Mucosa of descending colon (tissue), 3 donors: ENCODE results near the gene ANTKMT. TPM values are rescaled to one million over a fixed set of nuclear protein-coding genes. Genes with fewer than 3 reads are reported as not detected.

ENCODE experiments used
- ATAC-seq: fragments of 200-7000 bp; cut with Tn5 transposase; one replicate; pipeline ENCODE4 v1.9.1; 2020; ENCODE audit warnings: mild to moderate bottlenecking, moderate library complexity
- DNase-seq, 3 donors: peaks; one replicate each; pipeline ENCODE4 v3.0.0-alpha.2; 2020
- H3K36me3 ChIP-seq: fragments of 200-600 bp; one replicate; pipeline ENCODE4 v1.8.0; 2021; ENCODE audit warnings: low read depth, mild to moderate bottlenecking
- H3K4me1 ChIP-seq: fragments of 200-600 bp; one replicate; pipeline ENCODE4 v1.8.0; 2021; ENCODE audit warnings: low read depth, mild to moderate bottlenecking
- H3K4me3 ChIP-seq: fragments of 200-600 bp; one replicate; pipeline ENCODE4 v1.8.0; 2021; ENCODE audit warnings: mild to moderate bottlenecking
- H3K9me3 ChIP-seq: fragments of 200-600 bp; one replicate; pipeline ENCODE4 v1.8.0; 2021; ENCODE audit warnings: mild to moderate bottlenecking
- CTCF ChIP-seq: fragments of 200-600 bp; IDR thresholded peaks from one replicate; pipeline ENCODE4 v1.8.0; 2022; ENCODE audit warnings: antibody characterized with exemption, mild to moderate bottlenecking
- intact Hi-C, 2 donors: fragments of 100-400 bp; cut with DNase I in 1 of 2; cut with micrococcal nuclease in 1 of 2; formaldehyde crosslinking; loops; one replicate each; pipeline versions ENCODE4 v1.11.0 to v1.11.1; 2022; cut with DNase I, micrococcal nuclease
- total RNA-seq, 3 donors: library from RNA; stranded (reverse); fragmentation: NEBNext Ultra II Directional in 2 of 3; extraction: Animal tissue kit (Norgen Biotek cat#: 25700) in 2 of 3; gene quantifications; one replicate each; pipeline versions ENCODE4 v1.2.1 to v1.2.4, GENCODE V29; 2021 to 2023
- donor health status: DM: no; HTN: no; CAD: no; lungs with moderate emphysema.
- donor health status: DM: no; HTN: no; CAD: no.
- donor health status: DM: no; HTN: yes; CAD: no.

Gene ANTKMT
- total RNA-seq, 3 donors from 2014 or later = 36.2 to 39.9 (median 39.8) TPM

- intact Hi-C loops = no loop called here
- no peak overlapping the region for H3K4me3 ChIP-seq
- ATAC-seq (no peak), DNase-seq (peak in 2 of 3 donors; percentile 40 to 49)
- peaks cover 13% of the 10 kb centered on the region for H3K36me3 ChIP-seq
- TF ChIP-seq CTCF = no peak
- H3K9me3 ChIP-seq = no peaks in the 10 kb centered on the region
- peaks cover 34% of the 10 kb centered on the region for H3K4me1 ChIP-seq
Measured at GRCh38 chr16:674214-674881, 46.6 kb upstream of the ANTKMT start.

GRCh38 chr16:674968-675883, 45.7 kb upstream of the ANTKMT start, which contains the start of gene RHBDL1:
Gene RHBDL1 (plus strand): TSS chr16:675671. CDS start chr16:675791, 120 bp downstream.
- intact Hi-C loops = no loop called here
- no peak within 1 kb of the TSS for H3K4me3 ChIP-seq
- peak in 2 of 3 donors; percentile 64 to 75 for DNase-seq
- ATAC-seq = no peak
- H3K36me3 ChIP-seq = peaks cover 13% of the 10 kb centered on the region
- no peak for TF ChIP-seq CTCF
- H3K4me1 ChIP-seq = peaks cover 36% of the 10 kb centered on the region
- H3K9me3 ChIP-seq = no peaks in the 10 kb centered on the region

- ATAC-seq (no peak), DNase-seq (peak in 2 of 3 donors; percentile 48 to 61)
- no peak overlapping the region for H3K4me3 ChIP-seq
- H3K9me3 ChIP-seq = no peaks in the 10 kb centered on the region
- peaks cover 11% of the 10 kb centered on the region for H3K36me3 ChIP-seq
- TF ChIP-seq CTCF = no peak
- intact Hi-C loops = no loop called here
- peaks cover 39% of the 10 kb centered on the region for H3K4me1 ChIP-seq
Measured at GRCh38 chr16:675884-676564, 44.9 kb upstream of the ANTKMT start.

- no peak for TF ChIP-seq CTCF
- no peaks in the 10 kb centered on the region for H3K9me3 ChIP-seq
- no peak for DNase-seq
- peaks cover 44% of the 10 kb centered on the region for H3K4me1 ChIP-seq
- intact Hi-C loops = no loop called here
- H3K36me3 ChIP-seq = peaks cover 6% of the 10 kb centered on the region
- no peak for ATAC-seq
- no peak overlapping the region for H3K4me3 ChIP-seq
Measured at GRCh38 chr16:676565-676902, 44.4 kb upstream of the ANTKMT start.

- peaks cover 4% of the 10 kb centered on the region for H3K36me3 ChIP-seq
- H3K9me3 ChIP-seq = no peaks in the 10 kb centered on the region
- DNase-seq (peak; percentile 92 to 95 (median 94)), ATAC-seq (peak; percentile 68)
- H3K4me3 ChIP-seq = no peak overlapping the region
- peaks cover 47% of the 10 kb centered on the region for H3K4me1 ChIP-seq
- intact Hi-C loops = no loop called here
- no peak for TF ChIP-seq CTCF
Measured at GRCh38 chr16:676913-677312, 44.0 kb upstream of the ANTKMT start.
